ENCODE results near the gene CERS6.

Gene CERS6

DNA sequence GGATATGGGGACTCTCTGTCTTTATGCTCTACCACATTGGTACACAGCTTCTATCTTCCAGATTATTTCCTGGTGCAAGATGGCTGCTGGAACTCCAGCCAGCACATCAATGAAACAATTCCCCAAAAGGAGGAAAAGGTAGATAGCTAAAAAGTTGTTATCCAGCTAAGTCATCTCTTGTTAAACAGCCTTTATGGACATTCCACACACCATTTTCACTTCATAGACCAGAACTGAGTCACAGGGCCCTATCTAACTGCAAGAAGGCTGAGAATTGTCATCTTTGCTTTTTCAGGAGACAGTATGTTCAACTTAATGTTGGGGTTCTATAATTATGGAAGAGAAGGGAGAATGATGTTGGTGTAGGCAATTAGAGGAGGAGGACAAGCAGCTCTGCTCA is 213.1 kb downstream of the CERS6 start:
- TF ChIP-seq, protein P1, sequence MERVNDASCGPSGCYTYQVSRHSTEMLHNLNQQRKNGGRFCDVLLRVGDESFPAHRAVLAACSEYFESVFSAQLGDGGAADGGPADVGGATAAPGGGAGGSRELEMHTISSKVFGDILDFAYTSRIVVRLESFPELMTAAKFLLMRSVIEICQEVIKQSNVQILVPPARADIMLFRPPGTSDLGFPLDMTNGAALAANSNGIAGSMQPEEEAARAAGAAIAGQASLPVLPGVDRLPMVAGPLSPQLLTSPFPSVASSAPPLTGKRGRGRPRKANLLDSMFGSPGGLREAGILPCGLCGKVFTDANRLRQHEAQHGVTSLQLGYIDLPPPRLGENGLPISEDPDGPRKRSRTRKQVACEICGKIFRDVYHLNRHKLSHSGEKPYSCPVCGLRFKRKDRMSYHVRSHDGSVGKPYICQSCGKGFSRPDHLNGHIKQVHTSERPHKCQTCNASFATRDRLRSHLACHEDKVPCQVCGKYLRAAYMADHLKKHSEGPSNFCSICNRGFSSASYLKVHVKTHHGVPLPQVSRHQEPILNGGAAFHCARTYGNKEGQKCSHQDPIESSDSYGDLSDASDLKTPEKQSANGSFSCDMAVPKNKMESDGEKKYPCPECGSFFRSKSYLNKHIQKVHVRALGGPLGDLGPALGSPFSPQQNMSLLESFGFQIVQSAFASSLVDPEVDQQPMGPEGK (CRISPR knock-in tag; IDR thresholded peaks at IDR 0.05; ENCODE audit: borderline replicate concordance), result no peak
- TF ChIP-seq TCF4 (CRISPR knock-in tag; IDR thresholded peaks at IDR 0.05; ENCODE audit: borderline replicate concordance), result no peak
- no peak for TF ChIP-seq PPARA (CRISPR knock-in tag; IDR thresholded peaks at IDR 0.05; ENCODE audit: borderline replicate concordance)
- no peak for TF ChIP-seq TOX (CRISPR knock-in tag; IDR thresholded peaks at IDR 0.05; ENCODE audit: borderline replicate concordance)
- TF ChIP-seq, protein P2, sequence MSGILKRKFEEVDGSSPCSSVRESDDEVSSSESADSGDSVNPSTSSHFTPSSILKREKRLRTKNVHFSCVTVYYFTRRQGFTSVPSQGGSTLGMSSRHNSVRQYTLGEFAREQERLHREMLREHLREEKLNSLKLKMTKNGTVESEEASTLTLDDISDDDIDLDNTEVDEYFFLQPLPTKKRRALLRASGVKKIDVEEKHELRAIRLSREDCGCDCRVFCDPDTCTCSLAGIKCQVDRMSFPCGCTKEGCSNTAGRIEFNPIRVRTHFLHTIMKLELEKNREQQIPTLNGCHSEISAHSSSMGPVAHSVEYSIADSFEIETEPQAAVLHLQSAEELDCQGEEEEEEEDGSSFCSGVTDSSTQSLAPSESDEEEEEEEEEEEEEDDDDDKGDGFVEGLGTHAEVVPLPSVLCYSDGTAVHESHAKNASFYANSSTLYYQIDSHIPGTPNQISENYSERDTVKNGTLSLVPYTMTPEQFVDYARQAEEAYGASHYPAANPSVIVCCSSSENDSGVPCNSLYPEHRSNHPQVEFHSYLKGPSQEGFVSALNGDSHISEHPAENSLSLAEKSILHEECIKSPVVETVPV (CRISPR knock-in tag; IDR thresholded peaks at IDR 0.05), result no peak
- TF ChIP-seq RARB (CRISPR knock-in tag; IDR thresholded peaks at IDR 0.05), result no peak
- TF ChIP-seq ZNF8 (CRISPR knock-in tag; IDR thresholded peaks at IDR 0.05), result no peak
- no peak for TF ChIP-seq GLIS3 (CRISPR knock-in tag; IDR thresholded peaks at IDR 0.05)
- no peak for TF ChIP-seq CSDC2 (CRISPR knock-in tag; IDR thresholded peaks at IDR 0.05)
- no peak for ATAC-seq

DNA sequence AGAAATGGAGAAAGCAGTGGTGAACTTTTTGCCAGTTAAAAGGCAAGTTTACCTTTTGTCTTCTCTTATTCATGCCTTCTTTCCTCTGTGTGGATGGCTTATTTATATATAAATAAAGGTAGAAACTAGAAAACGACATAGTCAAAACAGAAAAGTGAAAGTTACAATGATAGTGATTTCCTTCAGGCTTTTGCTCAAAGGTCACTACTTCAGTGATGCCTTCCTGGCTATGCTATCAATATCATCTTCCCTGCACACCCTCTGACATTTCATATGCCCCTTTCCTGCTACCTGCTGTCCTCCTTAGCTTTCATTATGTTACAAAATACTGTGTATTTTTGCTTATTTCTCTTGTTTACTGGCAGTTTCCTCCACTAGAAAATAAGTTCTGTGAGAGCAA is 214.4 kb downstream of the CERS6 start:
- no peak for ATAC-seq
- TF ChIP-seq, protein P1 (CRISPR knock-in tag; IDR thresholded peaks at IDR 0.05; ENCODE audit: borderline replicate concordance), result no peak
- TF ChIP-seq ZNF70 (CRISPR knock-in tag; IDR thresholded peaks at IDR 0.05) (no peak), ZC3H10 (CRISPR knock-in tag; IDR thresholded peaks at IDR 0.05) (no peak), OSR1 (CRISPR knock-in tag; IDR thresholded peaks at IDR 0.05) (no peak), ZNF8 (CRISPR knock-in tag; IDR thresholded peaks at IDR 0.05) (no peak), TOX (CRISPR knock-in tag; IDR thresholded peaks at IDR 0.05; ENCODE audit: borderline replicate concordance) (no peak)
- TF ChIP-seq, protein P2 (CRISPR knock-in tag; IDR thresholded peaks at IDR 0.05), result no peak
- TF ChIP-seq, protein P3, sequence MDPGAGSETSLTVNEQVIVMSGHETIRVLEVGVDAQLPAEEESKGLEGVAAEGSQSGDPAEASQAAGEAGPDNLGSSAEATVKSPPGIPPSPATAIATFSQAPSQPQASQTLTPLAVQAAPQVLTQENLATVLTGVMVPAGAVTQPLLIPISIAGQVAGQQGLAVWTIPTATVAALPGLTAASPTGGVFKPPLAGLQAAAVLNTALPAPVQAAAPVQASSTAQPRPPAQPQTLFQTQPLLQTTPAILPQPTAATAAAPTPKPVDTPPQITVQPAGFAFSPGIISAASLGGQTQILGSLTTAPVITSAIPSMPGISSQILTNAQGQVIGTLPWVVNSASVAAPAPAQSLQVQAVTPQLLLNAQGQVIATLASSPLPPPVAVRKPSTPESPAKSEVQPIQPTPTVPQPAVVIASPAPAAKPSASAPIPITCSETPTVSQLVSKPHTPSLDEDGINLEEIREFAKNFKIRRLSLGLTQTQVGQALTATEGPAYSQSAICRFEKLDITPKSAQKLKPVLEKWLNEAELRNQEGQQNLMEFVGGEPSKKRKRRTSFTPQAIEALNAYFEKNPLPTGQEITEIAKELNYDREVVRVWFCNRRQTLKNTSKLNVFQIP (CRISPR knock-in tag; IDR thresholded peaks at IDR 0.05; ENCODE audit: borderline replicate concordance, low read depth), result no peak

DNA sequence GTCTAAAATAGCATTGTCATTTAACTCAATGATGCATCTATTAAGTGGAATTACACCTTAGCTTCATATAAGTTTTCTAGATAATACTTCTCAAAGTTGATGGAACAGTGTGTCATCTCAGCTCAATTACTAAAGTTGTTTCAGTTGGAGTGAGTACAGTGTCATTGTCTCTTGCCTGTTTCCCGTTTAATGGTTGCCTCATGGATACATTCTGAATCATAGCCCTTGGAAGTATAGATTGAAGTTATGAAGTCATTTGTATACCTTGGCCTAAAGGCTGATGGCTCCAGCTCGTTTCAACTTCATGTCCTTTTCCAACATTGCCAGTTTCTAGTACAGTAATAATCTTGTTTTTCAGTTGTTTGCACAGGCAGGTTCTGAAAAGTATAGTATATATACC is 215.9 kb downstream of the CERS6 start:
- ATAC-seq, result no peak

DNA sequence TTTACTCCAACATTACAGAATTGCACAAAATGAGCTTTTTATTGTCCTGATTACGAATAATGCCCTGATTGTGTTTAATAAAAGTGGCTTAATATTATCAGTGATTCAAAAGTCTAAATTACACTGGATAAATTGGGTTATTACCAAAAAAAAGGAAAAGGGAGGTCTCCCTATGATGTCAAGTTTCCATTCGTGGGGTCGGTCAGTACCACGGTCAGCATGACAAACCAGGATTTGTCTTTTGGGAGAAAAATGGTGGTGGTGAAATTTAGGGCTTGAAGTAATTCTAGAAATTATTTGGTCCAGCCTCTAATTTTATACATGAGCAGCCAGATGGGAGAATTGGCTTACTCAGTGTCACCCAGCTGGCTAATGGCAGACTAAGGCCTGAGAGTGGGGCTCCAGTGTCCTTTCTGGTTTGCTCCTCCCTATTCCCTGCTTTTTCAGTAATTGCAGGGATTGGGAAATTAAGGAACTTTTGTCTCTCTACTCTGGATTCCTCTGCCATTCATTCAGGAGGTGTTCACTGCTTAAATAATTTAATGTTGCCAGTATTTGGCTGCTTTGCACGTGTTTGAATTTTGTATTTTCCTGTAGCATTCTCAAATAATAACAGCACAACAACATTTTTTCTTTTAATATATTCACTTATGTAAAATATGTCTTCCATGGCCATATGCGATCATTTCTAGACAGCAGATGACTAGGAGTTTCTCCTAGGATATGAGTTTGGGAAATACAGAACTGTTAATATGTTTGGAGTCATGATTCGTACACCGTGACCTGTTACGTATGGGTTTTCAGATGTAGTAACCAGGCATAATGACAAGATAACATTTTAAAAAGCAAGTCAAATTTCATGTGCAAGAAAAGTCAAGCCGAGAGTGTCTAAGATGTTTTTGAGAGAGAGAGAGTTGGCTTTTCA is 217.5 kb downstream of the CERS6 start:
- no peak for ATAC-seq
- TF ChIP-seq TCF4 (CRISPR knock-in tag; IDR thresholded peaks at IDR 0.05; ENCODE audit: borderline replicate concordance) (no peak), GLIS3 (CRISPR knock-in tag; IDR thresholded peaks at IDR 0.05) (no peak), ISL1 (CRISPR knock-in tag; IDR thresholded peaks at IDR 0.05) (no peak), TOX (CRISPR knock-in tag; IDR thresholded peaks at IDR 0.05; ENCODE audit: borderline replicate concordance) (no peak), ZNF70 (CRISPR knock-in tag; IDR thresholded peaks at IDR 0.05) (no peak), CSDC2 (CRISPR knock-in tag; IDR thresholded peaks at IDR 0.05) (no peak), ZFP30 (CRISPR knock-in tag; IDR thresholded peaks at IDR 0.05) (no peak), RARB (CRISPR knock-in tag; IDR thresholded peaks at IDR 0.05) (no peak), ESRRG (CRISPR knock-in tag; IDR thresholded peaks at IDR 0.05) (no peak), BACH2 (CRISPR knock-in tag; IDR thresholded peaks at IDR 0.05; ENCODE audit: borderline replicate concordance) (no peak), SNAI2 (CRISPR knock-in tag; IDR thresholded peaks at IDR 0.05) (no peak), PPARA (CRISPR knock-in tag; IDR thresholded peaks at IDR 0.05; ENCODE audit: borderline replicate concordance) (no peak), ZNF565 (CRISPR knock-in tag; conservative IDR thresholded peaks at IDR 0.05; ENCODE audit: low read depth) (no peak)
- TF ChIP-seq, protein P1 (CRISPR knock-in tag; IDR thresholded peaks at IDR 0.05; ENCODE audit: borderline replicate concordance), result no peak
- TF ChIP-seq, protein P3 (CRISPR knock-in tag; IDR thresholded peaks at IDR 0.05; ENCODE audit: borderline replicate concordance, low read depth), result no peak
- TF ChIP-seq, protein P2 (CRISPR knock-in tag; IDR thresholded peaks at IDR 0.05), result no peak

More for the DNA sequence above, 215.9 kb downstream of the CERS6 start:
- TF ChIP-seq ZNF8 (CRISPR knock-in tag; IDR thresholded peaks at IDR 0.05), result no peak
